Urinary bladder (tissue), 4 donors: ENCODE results near the gene DYNC2H1. TPM values are rescaled to one million over a fixed set of nuclear protein-coding genes. Genes with fewer than 3 reads are reported as not detected.

Source experiments
- DNase-seq: peaks from one replicate; pipeline ENCODE4 v3.0.0-alpha.2; 2015; ENCODE audit errors: extremely low spot score
- H3K27ac ChIP-seq: one replicate; pipeline ENCODE4 v1.5.1; 2013; ENCODE audit warnings: low read depth, mild to moderate bottlenecking, moderate library complexity
- H3K36me3 ChIP-seq: one replicate; pipeline ENCODE4 v1.6.1; 2013; ENCODE audit warnings: mild to moderate bottlenecking, moderate library complexity; ENCODE audit not compliant: insufficient read depth
- H3K4me1 ChIP-seq: one replicate; pipeline ENCODE4 v1.6.1; 2013; ENCODE audit warnings: mild to moderate bottlenecking, moderate library complexity; ENCODE audit not compliant: insufficient read depth
- H3K4me3 ChIP-seq: one replicate; pipeline ENCODE4 v1.5.1; 2013; ENCODE audit warnings: low read depth, low read length
- WGBS: extraction: QIAGEN DNeasy Blood & Tissue Kit; methylation state at CpG from one replicate; pipeline ENCODE4 v1.1.7; 2013; 5-methylcytosine and 5-hydroxymethylcytosine counted together
- polyA plus RNA-seq: library from polyadenylated mRNA; stranded (reverse); fragments of 200-250 nt; gene quantifications from one replicate; pipeline ENCODE4 v1.2.3, GENCODE V29; 2013
- total RNA-seq: library from RNA; depleted of rRNA; stranded (reverse); fragments of >200 nt; gene quantifications from one replicate; pipeline ENCODE4 v1.2.3, GENCODE V29; 2014
- donor health status: healthy with polysubstance abuse.
- donor health status: healthy.

The DYNC2H1 gene
- total and polyA plus RNA-seq, 2 donors: 12.8 to 91.8 TPM

DNA sequence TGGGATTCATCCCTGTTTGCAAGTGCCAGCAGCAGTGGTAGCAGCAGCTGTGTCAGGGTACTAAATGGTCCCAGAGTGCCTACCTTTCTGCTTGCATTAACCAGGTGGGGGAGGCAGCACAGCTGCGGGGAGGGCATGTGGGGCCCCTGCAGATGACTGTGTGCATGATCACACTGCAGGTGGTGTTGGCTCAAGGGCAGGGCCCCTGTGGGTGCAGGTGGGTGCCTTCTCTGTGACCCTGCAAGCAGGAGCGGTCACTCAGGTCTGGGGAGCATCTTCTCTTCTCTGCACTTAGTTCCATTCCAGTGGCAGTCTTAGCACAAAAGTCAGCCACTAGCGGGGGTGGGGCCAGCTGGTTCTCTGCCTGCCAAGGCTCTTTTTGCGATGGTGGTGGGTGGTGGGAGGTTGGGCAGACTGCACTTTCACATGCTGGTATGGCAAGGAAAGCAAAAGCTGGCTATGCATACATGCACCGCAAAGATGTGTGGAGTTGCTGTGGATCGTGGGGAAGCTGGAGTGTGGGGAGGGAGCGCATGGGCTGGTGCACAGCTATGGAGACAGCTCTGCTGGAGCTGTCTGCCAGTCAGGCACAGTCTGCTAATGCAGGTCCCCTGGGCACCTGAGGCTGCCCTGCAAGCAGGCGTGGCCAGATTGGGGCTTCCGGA lies 157.1 kb downstream of the DYNC2H1 start:
- 97% methylated on average over 9 of the region's 9 CpGs for WGBS
- H3K4me3 ChIP-seq: no peak overlapping the region
- no peak overlapping the region for H3K27ac ChIP-seq
- no peaks in the 10 kb centered on the region for H3K4me1 ChIP-seq
- DNase-seq: no peak
- H3K36me3 ChIP-seq: no peaks in the 10 kb centered on the region

DNA sequence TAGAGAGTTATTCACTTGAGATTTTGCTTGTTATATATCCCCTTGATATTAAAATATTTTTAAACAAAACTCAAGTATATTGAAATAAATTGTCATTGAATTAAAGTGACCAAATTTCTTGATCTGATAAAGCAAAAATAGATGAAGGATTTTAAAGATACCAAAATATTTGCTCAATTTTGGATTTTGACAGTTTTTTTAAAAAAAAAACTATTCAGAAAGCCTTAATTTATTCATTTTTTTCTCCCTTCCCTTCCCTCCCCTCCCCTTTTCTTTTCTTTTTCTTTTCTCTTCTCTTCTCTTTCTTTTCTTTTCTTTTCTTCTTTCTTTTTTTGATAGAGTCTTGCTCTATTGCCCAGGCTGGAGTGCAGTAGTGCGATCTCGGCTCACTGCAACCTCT lies 163.7 kb downstream of the DYNC2H1 start:
- WGBS: 100% methylated on average over 2 of the region's 2 CpGs
- Histone ChIP-seq H3K27ac (no peak overlapping the region), H3K4me3 (no peak overlapping the region), H3K36me3 (no peaks in the 10 kb centered on the region), H3K4me1 (no peaks in the 10 kb centered on the region)
- no peak for DNase-seq

DNA sequence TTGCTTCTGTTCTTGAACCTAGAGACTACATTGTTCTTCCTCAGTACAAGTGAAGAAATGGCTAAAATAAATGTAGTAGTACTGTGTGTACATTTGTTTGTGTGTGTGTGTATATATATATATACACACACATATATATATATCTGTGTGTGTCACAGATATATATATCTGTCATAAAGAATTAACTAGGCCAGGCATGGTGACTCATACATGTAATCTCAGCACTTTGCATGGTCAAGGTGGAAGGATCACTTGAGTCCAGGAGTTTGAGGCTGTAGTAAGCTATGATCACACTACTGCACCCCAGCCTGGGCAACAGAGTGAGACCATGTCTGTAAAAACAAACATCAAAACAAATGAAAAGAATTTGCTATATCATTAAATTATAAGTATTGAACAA lies 164.8 kb downstream of the DYNC2H1 start:
- H3K27ac ChIP-seq: no peak overlapping the region
- H3K36me3 ChIP-seq: no peaks in the 10 kb centered on the region
- DNase-seq: no peak
- no peaks in the 10 kb centered on the region for H3K4me1 ChIP-seq
- H3K4me3 ChIP-seq: no peak overlapping the region

DNA sequence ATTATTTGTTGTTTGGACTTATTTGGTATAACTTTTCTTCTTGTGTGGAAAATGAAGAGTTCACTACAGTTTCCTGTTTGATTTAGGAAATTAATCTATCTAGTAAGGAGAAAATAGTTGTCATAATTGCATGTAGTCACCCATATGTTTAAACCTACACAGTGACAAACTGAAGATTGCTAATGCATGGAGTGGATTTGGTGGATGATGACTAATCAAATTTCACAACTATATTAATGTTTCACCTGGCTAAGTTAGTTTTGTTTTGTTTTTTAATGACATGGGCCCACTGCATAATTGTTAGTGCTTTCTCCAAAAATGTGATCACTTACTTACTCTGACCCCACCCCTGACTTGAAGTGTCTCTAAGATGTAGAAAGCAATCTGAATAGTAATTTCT lies 170.6 kb downstream of the DYNC2H1 start:
- Histone ChIP-seq H3K36me3 (no peaks in the 10 kb centered on the region), H3K4me3 (no peak overlapping the region), H3K27ac (no peak overlapping the region), H3K4me1 (no peaks in the 10 kb centered on the region)
- no peak for DNase-seq

DNA sequence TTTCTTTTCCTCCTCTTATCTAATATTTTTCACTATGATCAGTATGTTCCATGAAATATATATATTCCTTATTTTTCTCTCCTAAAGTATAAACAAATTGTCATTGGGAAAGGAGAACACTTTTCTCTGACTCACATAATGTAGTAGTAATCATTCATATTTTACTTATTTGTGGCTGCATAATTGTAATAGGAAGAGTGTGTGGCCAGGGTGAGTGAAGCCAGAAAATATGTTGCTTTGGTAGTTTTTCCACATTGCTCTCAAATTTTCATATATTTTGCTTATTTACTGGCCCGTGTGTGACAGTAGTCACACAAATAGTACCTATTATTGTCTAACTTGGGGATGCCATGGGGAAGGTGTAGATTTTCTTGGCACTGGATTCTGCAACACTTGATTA lies 172.1 kb downstream of the DYNC2H1 start:
- no peak for DNase-seq
- no peaks in the 10 kb centered on the region for H3K4me1 ChIP-seq
- H3K36me3 ChIP-seq: no peaks in the 10 kb centered on the region
- WGBS: 92% methylated on average over 1 of the region's 1 CpG
- H3K27ac ChIP-seq: no peak overlapping the region
- no peak overlapping the region for H3K4me3 ChIP-seq

DNA sequence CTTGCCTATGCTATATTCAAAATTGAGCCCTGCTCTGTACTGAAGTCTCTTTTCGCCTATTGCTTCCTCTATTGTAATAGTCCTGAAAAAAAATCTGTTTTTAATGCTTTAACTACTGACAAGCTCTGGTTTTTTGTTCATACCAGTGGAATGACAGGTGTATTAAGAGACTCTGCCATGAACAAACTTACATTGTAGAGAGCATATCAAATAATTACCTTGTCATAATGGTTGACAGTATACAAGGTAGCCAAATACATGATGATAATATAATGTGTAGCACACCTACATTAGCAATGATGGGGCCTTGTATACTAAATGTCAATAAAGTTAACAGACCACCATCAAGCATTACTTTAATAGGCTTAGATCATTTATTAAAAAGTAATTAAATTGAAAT lies 175.0 kb downstream of the DYNC2H1 start:
- H3K36me3 ChIP-seq: no peaks in the 10 kb centered on the region
- no peak overlapping the region for H3K4me3 ChIP-seq
- DNase-seq: no peak
- H3K27ac ChIP-seq: no peak overlapping the region
- 91% methylated on average over 1 of the region's 1 CpG for WGBS
- H3K4me1 ChIP-seq: no peaks in the 10 kb centered on the region

DNA sequence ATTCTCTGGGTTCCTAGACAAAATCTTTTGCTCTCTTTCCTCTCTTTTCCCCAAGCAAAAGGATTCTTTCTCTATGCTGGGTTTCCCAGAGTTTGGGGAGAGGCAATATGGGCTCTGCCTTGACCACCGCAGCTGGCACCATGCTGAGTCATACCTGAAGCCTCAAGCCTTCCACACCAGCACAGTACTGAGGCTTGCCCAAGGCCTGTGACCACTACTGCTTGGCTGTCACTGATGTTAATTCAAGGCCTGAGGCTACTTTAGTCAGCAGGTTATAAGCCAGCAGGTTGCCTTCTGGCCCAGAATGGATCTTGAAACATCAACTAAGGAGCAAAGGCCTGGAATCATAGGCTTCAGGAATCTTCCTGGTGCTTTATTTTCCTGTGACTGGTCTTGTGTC lies 185.3 kb downstream of the DYNC2H1 start:
- Histone ChIP-seq H3K27ac (no peak overlapping the region), H3K4me1 (no peaks in the 10 kb centered on the region), H3K4me3 (no peak overlapping the region), H3K36me3 (peaks cover 11% of the 10 kb centered on the region)
- WGBS: 97% methylated on average over 1 of the region's 1 CpG
- DNase-seq: no peak

DNA sequence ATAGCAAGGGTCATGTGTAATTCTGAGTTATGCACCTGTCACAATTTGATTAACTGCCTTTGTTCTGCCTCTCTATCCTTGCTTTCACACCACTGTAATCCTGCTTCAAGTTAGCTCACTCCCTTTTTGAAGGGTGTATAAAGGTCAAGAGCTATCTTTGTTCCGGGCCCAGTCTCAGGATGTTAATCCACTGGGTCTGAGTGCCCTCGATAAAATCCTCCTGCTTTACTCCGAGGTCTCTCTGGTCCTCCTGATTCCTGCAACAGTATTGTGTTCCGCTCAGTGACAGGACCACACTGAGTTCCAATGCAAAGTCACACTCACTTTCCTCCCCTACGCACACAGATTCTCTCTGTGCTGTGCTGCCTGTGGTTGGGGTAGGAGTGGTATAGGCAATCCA lies 186.5 kb downstream of the DYNC2H1 start:
- WGBS: 97% methylated on average over 5 of the region's 5 CpGs
- DNase-seq: no peak
- Histone ChIP-seq H3K4me1 (no peaks in the 10 kb centered on the region), H3K4me3 (no peak overlapping the region), H3K27ac (no peak overlapping the region), H3K36me3 (peaks cover 9% of the 10 kb centered on the region)

DNA sequence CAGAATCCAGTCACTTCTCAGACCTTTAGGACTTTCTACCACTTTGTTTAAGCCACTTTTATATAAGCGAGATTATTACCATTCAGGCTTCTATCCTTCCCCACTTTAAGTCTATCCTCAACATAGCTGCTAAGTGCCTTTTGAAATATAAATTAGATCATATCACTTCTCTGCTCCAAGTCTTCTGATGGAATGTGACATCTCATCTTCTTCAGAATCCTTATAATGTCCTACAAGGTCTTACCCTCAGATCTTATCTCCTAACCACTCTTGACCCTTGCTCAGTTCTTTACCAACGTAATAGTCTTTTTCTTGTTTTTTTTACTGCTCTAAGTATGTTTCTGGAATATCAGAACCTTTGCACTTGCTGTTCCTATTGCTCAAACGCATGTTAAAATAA lies 188.7 kb downstream of the DYNC2H1 start:
- 63% methylated on average over 3 of the region's 3 CpGs for WGBS
- H3K27ac ChIP-seq: no peak overlapping the region
- no peak for DNase-seq
- H3K36me3 ChIP-seq: peaks cover 9% of the 10 kb centered on the region
- no peaks in the 10 kb centered on the region for H3K4me1 ChIP-seq
- no peak overlapping the region for H3K4me3 ChIP-seq

DNA sequence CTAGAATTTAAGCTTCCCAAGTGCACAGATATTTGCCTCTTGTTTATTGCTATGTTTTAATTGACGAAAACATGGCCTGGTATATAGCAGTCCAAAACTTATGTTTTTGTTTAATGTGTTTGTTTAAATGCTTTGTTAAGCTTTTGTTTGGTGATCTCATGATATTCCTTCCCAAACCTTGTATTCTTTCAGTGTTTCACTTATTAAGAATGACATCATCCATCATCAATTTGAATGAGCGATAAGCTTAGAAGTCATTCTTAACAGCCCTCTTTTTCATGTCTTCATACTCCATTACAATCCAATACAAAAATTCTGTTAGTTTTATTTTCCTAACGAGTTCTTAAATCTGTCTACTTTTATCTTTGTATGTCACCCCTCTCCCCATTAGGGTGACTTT lies 206.0 kb downstream of the DYNC2H1 start:
- DNase-seq: no peak
- Histone ChIP-seq H3K27ac (no peak overlapping the region), H3K4me1 (no peaks in the 10 kb centered on the region), H3K36me3 (no peaks in the 10 kb centered on the region), H3K4me3 (no peak overlapping the region)
- WGBS: 89% methylated on average over 3 of the region's 3 CpGs

DNA sequence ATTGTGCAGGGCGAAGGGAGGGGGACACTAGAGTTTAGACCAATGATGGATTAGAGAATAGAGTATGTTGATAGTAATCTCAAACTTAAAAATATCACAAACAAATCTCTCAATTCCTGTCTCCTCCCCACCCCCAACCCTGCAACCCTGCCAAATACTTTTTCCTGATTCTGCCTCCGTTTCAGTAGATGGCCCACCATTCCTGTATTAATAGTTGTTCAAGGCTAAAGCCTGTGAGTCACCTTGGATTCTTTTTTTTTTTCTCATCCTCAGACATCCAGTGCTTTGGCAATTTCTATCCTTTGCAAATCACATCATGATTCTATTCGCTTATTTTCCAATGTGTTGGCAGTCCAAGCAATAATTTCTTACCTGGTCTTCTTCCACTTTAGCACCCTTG lies 207.9 kb downstream of the DYNC2H1 start:
- no peak for DNase-seq
- Histone ChIP-seq H3K4me1 (no peaks in the 10 kb centered on the region), H3K4me3 (no peak overlapping the region), H3K27ac (no peak overlapping the region), H3K36me3 (no peaks in the 10 kb centered on the region)
- 69% methylated on average over 3 of the region's 3 CpGs for WGBS

DNA sequence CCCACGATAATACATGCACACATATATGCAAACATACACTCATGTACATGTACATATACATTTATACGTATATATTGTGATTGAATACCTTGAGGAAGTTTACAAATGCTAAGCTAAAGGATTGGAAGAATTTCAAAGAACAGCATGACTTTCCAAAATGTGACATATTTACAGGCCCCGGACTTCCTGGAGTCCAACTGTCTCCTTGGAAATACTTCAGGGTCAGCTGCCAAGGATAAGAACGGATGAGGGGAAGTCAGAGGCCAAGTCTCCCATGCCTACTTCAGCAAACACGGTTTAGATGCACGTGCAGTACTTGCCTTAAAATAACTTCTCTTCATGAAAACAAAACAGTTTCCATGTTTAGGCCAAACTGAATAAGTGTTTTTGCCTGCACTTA lies 213.6 kb downstream of the DYNC2H1 start:
- no peak for DNase-seq
- WGBS: 35% methylated on average over 6 of the region's 6 CpGs
- no peak overlapping the region for H3K27ac ChIP-seq
- H3K4me3 ChIP-seq: no peak overlapping the region
- H3K4me1 ChIP-seq: no peaks in the 10 kb centered on the region
- no peaks in the 10 kb centered on the region for H3K36me3 ChIP-seq

DNA sequence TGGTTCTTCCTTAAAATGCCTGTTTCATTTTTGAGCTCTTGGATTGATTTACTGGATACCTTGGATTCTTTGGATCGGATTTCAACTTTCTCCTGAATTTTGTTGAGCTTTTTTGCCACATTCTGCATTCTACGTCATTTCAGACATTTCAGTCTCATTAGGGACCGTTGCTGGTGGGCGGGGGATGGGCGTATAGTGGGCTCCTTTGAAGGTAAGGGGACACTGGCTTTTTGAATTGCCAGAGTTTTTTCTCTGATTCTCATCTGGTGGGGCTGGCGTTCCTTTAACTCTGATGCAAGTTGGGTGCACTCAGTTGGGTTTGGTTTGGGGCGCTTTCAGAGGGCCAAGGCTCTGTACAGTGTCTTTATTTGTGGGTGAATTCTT lies 216.5 kb downstream of the DYNC2H1 start:
- no peak overlapping the region for H3K4me3 ChIP-seq
- no peak for DNase-seq
- no peaks in the 10 kb centered on the region for H3K36me3 ChIP-seq
- H3K4me1 ChIP-seq: no peaks in the 10 kb centered on the region
- H3K27ac ChIP-seq: no peak overlapping the region
- 73% methylated on average over 7 of the region's 7 CpGs for WGBS

DNA sequence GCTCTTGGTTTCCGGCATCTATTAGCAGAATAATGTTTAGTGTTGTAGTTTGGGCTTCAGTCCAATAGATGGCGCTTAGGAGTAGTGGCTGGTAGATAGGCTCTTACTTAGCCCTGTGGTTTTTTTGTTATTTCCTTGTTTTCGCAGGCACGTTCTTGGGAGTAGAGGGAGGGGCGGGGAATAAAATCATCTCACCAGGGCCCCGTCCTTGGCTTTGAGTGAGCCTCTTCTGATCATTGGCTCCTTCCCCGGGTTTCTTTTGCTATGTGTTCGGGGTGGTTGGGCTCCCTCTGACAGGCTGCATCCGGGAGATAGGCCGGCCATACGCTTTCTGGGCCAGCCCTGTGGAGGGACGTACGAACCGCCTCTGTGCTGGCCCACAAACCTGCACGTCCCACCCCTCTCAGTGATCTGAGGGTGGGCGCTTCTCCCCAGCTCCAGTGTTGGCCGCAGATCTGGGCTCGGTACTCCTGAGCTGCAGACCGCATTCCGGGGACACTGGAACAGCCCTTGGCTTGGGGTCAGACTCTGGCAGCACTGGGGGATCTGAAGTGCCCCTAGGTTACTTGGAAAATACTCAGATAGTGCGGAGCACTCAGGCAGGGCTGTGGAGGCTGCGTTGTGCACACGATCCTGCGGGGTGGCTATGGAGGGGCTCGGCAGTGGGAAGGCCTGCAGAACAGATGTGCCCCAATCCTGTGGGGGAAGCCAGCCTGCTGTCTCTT lies 217.0 kb downstream of the DYNC2H1 start:
- no peaks in the 10 kb centered on the region for H3K4me1 ChIP-seq
- WGBS: 84% methylated on average over 25 of the region's 25 CpGs
- H3K36me3 ChIP-seq: no peaks in the 10 kb centered on the region
- no peak for DNase-seq
- no peak overlapping the region for H3K4me3 ChIP-seq
- H3K27ac ChIP-seq: no peak overlapping the region
